Muscle of arm (tissue), 12 donors: Measurements from ENCODE around the gene RCAN1. TPM values are rescaled to one million over a fixed set of nuclear protein-coding genes. Genes with fewer than 3 reads are reported as not detected.

Experiments
- DNase-seq: peaks from one replicate; pipeline ENCODE4 v3.0.0-alpha.2; 2013
- polyA plus RNA-seq, 12 donors: library from polyadenylated mRNA; unstranded; fragments of 120-200 nt; gene quantifications; one replicate each; pipeline ENCODE4 v1.2.1, GENCODE V29; 2013; ENCODE audit not compliant: insufficient read length in 12 of 12

Gene RCAN1
- polyA plus RNA-seq, 12 donors, result 17.6 to 76.2 (median 29.1) TPM; not detected in 1

DNA sequence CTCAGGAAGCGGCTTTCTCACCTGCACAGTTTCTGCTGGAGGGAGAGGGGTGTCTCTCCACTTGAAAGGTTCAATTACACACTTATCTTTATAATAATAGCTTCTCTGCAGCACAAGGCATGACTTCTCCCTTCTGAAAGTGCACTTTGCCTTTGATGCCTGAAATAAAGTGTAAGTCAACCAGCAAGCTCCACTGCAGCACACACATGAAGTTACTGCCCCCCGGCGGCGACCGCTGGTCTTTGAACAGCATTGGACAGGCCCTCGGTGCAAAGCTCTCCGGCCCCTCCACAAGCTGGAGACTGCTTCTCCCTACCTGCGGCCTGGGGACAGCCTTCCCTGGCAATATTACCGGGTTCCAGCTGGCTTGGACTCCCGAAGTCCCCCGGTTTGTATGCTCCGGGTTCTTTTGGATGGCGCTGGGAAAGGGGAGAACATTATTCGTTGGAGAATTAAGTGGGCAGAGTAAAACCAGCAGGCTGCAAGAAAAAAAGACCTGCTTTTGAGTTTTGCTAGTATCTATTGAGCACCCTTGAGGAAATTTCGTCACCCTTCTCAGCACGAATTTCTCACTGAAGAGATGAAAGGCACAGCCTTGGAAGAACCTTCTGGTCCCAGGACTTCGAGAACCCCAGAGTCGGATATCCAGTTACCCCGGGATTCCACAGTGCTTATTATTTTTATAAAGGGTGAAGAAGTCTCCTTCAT, 11.8 kb downstream of the RCAN1 start:
- DNase-seq, result peak; percentile 77

DNA sequence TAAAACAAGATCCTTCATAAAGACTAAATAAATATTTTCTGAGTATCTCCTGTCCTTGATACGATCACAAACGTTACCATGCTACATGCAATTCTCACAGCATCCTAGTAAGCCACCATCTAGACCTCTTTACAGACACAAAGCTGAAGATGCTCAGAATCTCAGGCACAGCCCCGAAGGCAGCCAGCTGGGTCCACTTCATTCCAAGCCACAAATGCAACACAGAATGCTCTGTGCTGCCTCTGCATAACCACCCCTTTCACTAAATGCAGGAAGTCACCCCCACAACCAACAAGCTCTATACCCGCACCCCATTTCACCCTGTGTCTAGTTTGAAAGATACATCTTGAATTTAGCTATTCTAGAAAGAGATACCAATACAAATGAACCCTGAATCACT, 12.9 kb downstream of the RCAN1 start:
- no peak for DNase-seq

- DNase-seq, result no peak
These were observed 15.3 kb downstream of the RCAN1 start for GRCh38 chr21:34599534-34600101.

DNA sequence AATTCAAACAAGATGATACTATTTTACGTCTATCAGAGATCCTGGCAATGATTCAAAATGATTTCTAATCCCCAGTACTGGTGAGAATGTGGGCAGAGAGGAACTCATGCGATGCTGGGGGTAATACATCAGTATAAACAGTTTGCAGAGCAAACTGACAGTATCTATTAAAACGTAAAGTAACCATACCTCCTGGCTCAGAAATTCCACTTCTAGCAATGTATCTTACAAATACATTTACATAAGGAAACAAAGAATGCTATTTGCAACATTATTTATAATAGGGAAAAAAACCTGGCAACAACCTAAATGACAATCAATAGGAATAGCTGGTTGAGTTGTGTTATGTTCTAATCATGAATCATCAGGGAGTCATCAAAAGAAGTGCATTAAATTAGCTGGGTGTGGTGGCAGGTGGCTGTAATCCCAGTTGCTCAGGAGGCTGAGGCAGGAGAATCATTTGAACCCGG, 15.9 kb downstream of the RCAN1 start:
- no peak for DNase-seq

DNA sequence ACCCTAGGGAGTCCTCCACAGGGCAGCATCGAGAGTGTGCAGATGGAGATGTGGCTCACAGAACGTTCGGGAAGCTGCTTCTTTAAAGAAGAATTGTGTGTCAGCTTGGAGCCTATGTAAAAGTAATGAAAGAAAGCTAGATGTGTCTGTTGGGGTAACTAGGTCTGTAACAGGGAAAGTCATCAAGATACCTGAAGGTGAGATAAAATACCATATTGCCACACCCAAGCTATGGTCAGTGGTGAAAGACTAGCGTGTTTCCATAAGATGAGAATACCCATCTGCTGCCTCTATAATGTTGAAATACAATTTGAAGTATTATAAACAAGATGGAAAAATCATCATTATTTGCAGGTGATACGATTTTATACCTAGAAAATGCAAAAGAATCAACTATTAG, 17.5 kb downstream of the RCAN1 start:
- DNase-seq, result no peak

- no peak for DNase-seq
These were observed 18.2 kb downstream of the RCAN1 start for GRCh38 chr21:34596561-34597271.

DNA sequence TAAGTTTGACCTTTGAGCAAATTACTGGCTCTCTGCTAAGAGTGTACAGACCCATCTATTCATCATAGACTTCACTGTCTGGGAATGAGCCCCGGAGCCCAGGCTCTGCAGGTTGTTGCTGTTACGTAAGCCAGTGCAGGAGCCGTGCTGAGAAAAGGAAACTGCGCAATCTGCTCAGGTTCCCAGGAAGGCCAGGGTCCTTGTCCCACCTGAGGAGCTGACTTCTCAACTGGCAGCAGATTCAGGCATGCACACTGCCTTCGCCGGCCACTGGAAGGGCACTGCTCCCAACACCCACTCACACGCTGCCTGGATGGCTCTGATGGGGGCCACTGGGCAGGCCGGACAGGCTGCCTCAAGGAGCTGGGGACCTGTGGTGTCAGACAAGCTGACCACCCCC, 19.5 kb downstream of the RCAN1 start:
- no peak for DNase-seq

DNA sequence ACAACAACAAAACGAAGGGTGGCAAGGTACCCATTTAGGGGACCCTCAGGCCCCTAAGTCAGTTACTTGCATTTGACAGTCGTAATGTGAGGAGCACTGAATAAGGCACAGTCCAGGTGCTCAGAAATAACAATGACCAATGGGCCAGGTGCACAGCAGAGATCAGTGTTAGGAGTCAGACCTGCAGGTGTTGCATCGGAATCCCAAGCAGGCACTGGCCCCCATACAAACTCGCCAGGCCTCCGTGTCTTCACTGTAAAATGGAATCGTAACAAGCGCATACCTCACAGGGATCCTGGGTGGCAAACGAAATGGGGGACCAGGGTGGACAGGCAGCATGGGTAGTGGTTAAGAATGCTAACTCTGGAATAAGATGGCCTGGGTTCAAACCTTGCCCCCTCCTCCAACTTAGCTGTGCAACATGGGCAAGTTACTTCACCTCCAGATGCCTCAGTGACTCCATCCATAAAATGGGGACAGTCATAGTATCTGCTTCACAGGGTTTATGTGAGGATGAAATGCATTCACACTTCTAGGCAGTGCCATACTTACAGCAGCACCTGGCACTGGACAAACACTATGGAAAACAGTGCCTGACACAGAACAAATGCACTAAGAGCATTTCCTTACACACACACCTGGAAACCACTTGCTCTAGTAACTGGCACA, 20.2 kb downstream of the RCAN1 start:
- no peak for DNase-seq

DNA sequence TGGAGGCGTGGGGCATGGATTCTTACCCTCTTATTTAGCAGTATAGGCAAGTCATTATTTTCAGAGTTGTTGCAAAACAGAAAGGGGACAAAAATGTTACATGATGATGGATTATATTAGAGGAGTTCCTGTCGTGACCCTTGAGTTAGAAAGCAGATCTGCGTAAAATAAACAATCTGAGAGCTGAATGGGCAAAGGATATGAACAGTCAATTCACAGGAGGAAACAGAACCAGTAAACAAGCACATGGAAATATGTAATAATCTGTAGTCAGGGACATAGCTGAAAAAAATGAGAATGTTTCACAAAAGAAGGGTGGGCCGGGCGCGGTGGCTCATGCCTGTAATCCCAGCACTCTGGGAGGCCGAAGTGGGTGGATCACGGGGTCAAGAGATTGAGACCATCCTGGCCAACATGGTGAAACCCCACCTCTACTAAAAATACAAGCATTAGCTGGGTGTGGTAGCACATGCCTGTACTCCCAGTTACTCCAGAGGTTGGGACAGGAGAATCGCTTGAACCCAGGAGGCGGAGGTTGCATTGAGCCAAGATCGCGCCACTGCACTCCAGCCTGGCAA, 20.9 kb downstream of the RCAN1 start:
- DNase-seq, result no peak

GRCh38 chr21:34593423-34593822, 21.5 kb downstream of the RCAN1 start:
- DNase-seq, result no peak

GRCh38 chr21:34592120-34592955, 22.6 kb downstream of the RCAN1 start:
- DNase-seq, result peak; percentile 40

DNA sequence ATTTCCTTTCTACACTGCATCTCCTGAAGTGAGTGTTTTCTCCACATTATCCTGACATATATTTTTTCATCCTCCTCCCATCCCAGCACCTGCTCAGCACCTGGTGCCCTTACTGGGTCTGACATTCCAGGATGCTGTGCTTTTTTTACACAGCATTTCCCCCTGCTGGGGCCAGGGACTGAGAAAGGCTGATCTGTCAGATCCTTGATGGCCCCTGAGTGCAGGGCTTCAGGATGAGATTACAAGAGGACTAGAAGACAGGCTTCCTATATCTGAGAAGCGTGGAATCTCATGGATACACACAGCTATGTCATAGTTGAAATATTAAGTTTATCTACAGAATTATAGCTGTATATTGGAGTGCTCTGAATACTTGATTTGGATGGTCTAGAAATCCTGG, 24.4 kb downstream of the RCAN1 start:
- no peak for DNase-seq

- no peak for DNase-seq
These were observed 25.2 kb downstream of the RCAN1 start for GRCh38 chr21:34589511-34590282.

DNA sequence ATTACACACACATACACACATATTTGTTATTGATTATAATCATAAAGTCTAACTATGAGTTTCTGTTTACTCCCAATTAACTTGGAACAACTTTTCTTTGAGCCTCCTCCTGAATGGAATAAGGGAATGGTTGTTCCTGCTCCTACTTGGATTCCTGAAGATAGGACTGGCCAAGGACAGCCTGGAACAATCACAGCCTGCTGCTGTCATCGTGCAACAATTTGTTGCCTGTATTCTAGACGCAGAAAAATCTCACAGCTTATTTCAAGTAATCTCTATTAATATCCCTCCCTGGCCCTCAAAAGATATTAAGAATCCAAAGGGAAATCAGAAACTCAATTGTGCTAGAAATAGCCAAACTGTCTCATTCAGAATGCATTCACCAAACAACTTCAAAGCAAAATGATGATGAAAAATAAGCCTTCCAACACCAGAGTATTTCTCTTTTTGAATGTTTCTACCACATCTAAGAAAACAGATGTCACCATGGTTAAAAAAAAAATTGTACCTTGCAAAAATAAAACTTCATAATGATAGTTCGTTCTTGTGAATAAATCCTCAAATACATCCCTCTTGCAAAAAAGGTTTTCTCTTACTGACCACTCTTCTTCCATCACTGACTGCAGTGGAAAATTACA, 30.9 kb downstream of the RCAN1 start:
- peak; percentile 20 for DNase-seq

DNA sequence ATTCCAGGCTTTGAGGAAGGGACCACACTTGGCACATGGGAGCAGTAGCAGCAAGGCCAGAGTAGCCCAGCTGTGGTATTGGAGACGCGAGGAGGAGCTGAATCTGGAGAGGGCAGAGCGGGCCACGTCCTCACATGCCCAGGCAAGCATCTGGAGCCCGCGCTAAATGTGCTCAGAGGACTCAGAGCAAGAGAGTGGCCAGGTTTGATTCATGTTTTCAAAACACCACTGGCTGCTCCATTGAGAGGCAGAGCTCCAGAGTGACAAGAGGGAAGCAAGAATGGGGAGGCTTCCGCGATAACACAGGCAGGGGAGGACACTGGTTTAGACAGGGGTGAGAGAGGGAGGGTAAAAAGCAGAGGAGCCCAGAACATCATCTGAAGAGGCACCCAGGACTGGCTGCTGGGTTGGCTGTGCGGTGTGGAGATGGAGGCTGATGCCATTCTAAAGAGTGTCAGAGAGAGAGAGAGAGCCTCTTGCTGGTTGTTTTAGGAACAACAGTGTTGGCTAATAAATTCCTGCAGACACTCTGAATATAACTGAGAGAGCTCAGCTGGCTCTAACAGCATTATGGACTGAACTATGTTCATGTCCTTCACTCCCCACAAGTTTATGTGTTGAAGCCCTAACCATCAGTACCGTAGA, 32.3 kb downstream of the RCAN1 start:
- no peak for DNase-seq

GRCh38 chr21:34580181-34580700, 34.7 kb downstream of the RCAN1 start:
- DNase-seq, result peak; percentile 18

GRCh38 chr21:34579411-34579810, 35.5 kb downstream of the RCAN1 start:
- no peak for DNase-seq

- DNase-seq, result no peak
These were observed 38.8 kb downstream of the RCAN1 start for GRCh38 chr21:34576041-34576511.
